Endothelial cell of umbilical vein (primary cell): ENCODE measurements around the gene GIT2. TPM values are rescaled to one million over a fixed set of nuclear protein-coding genes. Genes with fewer than 3 reads are reported as not detected.

Experiments
- BruUV-seq: library from RNA; stranded (reverse); fragments of 400-500 nt; replicated peaks from 2 replicates; lab custom pipeline; 2021; lab: Mats Ljungman, UMichigan
- CTCF ChIA-PET: fragments of 300-600, 350-600 bp; sonication (Branson Sonifier 250); formaldehyde crosslinking; loops from one replicate; lab custom pipeline; 2021; ENCODE audit warnings: antibody characterized with exemption, inconsistent platforms; lab: Charles Lee
- POLR2A ChIA-PET: fragments of 300-600, 350-600 bp; sonication (Branson Sonifier 250); formaldehyde crosslinking; loops from one replicate; lab custom pipeline; 2021; ENCODE audit warnings: antibody characterized with exemption, inconsistent platforms; lab: Charles Lee
- DNase-seq: peaks from one replicate; pipeline ENCODE4 v3.0.0-alpha.2; 2011; ENCODE audit warnings: low read depth, low spot score
- FAIRE-seq: peaks from 2 replicates; lab custom pipeline; 2011; peaks lifted over from hg19 to GRCh38; lab: Jason Lieb, UNC
- H2AFZ ChIP-seq: 2 replicates; pipeline ENCODE4 v1.6.0; 2012; ENCODE audit warnings: low read depth, low read length, control low read depth, inconsistent platforms
- H3K27ac ChIP-seq: 2 replicates; pipeline ENCODE4 v1.5.1; 2011; ENCODE audit warnings: low read depth, mild to moderate bottlenecking, control low read depth, low read length, moderate library complexity; ENCODE audit not compliant: insufficient read depth
- H3K27me3 ChIP-seq, 2 experiments: 2 replicates each; pipeline versions ENCODE4 v1.6.0 to v1.6.1; 2011; ENCODE audit warnings: low read length in 2 of 2, mixed read lengths in 1 of 2; ENCODE audit not compliant: control insufficient read depth in 2 of 2, insufficient read depth in 2 of 2
- H3K36me3 ChIP-seq, 2 experiments: 2 replicates in 1 of 2; 3 replicates in 1 of 2; pipeline ENCODE4 v1.5.1; 2011; ENCODE audit warnings: low read length in 2 of 2, mild to moderate bottlenecking in 1 of 2, moderate library complexity in 1 of 2; ENCODE audit not compliant: control insufficient read depth in 2 of 2, insufficient read depth in 2 of 2; ENCODE audit errors: extremely low read depth in 1 of 2
- H3K4me1 ChIP-seq: 3 replicates; pipeline ENCODE4 v1.5.1; 2011; ENCODE audit warnings: mild to moderate bottlenecking, low read length; ENCODE audit not compliant: control insufficient read depth, insufficient read depth; ENCODE audit errors: extremely low read depth
- H3K4me2 ChIP-seq: 2 replicates; pipeline ENCODE4 v1.6.1; 2011; ENCODE audit warnings: low read length, control low read depth, mixed read lengths; ENCODE audit not compliant: insufficient read depth
- H3K4me3 ChIP-seq, 3 experiments: fragments of 200-600 bp in 1 of 3; sonication (generic), shearing (Covaris generic) in 1 of 3; replicated peaks in 1 of 3; 2 replicates each; pipeline ENCODE4 v1.5.1; 2011 to 2016; ENCODE audit warnings: control low read depth in 3 of 3, low read length in 3 of 3, mild to moderate bottlenecking in 2 of 3, inconsistent platforms in 1 of 3, low read depth in 1 of 3, moderate library complexity in 1 of 3; ENCODE audit not compliant: insufficient read depth in 1 of 3
- H3K79me2 ChIP-seq: 2 replicates; pipeline ENCODE4 v1.6.0; 2012; ENCODE audit warnings: low read length, inconsistent platforms; ENCODE audit not compliant: control insufficient read depth, insufficient read depth
- H3K9ac ChIP-seq: replicated peaks from 2 replicates; pipeline ENCODE3; 2011; ENCODE audit warnings: low read length, control low read depth; ENCODE audit not compliant: insufficient read depth; ENCODE audit errors: extremely low read depth
- H3K9me1 ChIP-seq: replicated peaks from 3 replicates; pipeline ENCODE4 v1.6.0; 2011; ENCODE audit warnings: mild to moderate bottlenecking, low read length; ENCODE audit not compliant: control insufficient read depth, insufficient read depth; ENCODE audit errors: extremely low read depth
- H3K9me3 ChIP-seq: replicated peaks from 2 replicates; pipeline ENCODE4 v1.5.1; 2012; ENCODE audit warnings: low read length, inconsistent platforms; ENCODE audit not compliant: control insufficient read depth, insufficient read depth
- H4K20me1 ChIP-seq: replicated peaks from 2 replicates; pipeline ENCODE3; 2011; ENCODE audit warnings: mild to moderate bottlenecking, low read length; ENCODE audit not compliant: control insufficient read depth, insufficient read depth; ENCODE audit errors: extremely low read depth
- CTCF ChIP-seq, 2 donors: IDR thresholded peaks; 1 replicate in 1 of 2; 2 replicates in 1 of 2; pipeline ENCODE4 v1.5.1; 2011; ENCODE audit warnings: low read length in 2 of 2, mild to moderate bottlenecking in 2 of 2, moderate library complexity in 2 of 2, control low read depth in 1 of 2, inconsistent platforms in 1 of 2, low read depth in 1 of 2; ENCODE audit not compliant: insufficient read depth in 1 of 2; ENCODE audit errors: extremely low read depth in 1 of 2
- EZH2 ChIP-seq: IDR thresholded peaks from 2 replicates; pipeline ENCODE4 v1.6.1; 2012; ENCODE audit warnings: borderline replicate concordance, low read depth, mild to moderate bottlenecking, moderate library complexity, low read length, inconsistent platforms; ENCODE audit not compliant: severe bottlenecking
- FOS ChIP-seq: IDR thresholded peaks from 2 replicates; pipeline ENCODE4 v1.6.1; 2011; ENCODE audit warnings: mild to moderate bottlenecking, low read length, moderate library complexity, borderline replicate concordance; ENCODE audit not compliant: insufficient read depth
- GATA2 ChIP-seq: IDR thresholded peaks from 2 replicates; pipeline ENCODE4 v1.7.0; 2011; ENCODE audit warnings: low read depth, mild to moderate bottlenecking, moderate library complexity, mixed read lengths, low read length; ENCODE audit not compliant: insufficient read length, insufficient read depth
- JUN ChIP-seq: IDR thresholded peaks from 2 replicates; pipeline ENCODE4 v1.6.1; 2011; ENCODE audit warnings: borderline replicate concordance, low read depth; ENCODE audit not compliant: insufficient read length, insufficient read depth
- POLR2A ChIP-seq: IDR thresholded peaks from 2 replicates; pipeline ENCODE4 v1.6.1; 2012; ENCODE audit warnings: low read depth, mild to moderate bottlenecking, control low read depth, low read length
- POLR2AphosphoS5 ChIP-seq: IDR thresholded peaks from 2 replicates; pipeline ENCODE4 v1.6.1; 2012; ENCODE audit warnings: low read depth, mild to moderate bottlenecking, control low read depth, low read length, moderate library complexity; ENCODE audit not compliant: insufficient read depth
- dilution Hi-C: fragments of 300-500 bp; cut with MboI; formaldehyde crosslinking; loops from one replicate; pipeline ENCODE4 v1.15.0; 2019; ENCODE audit warnings: low sequenced_read_pairs; ENCODE audit not compliant: extremely low pct_ligation_motif_present
- intact Hi-C: fragments of 100-400 bp; cut with micrococcal nuclease; formaldehyde crosslinking; loops from one replicate; pipeline ENCODE4 v1.10.0; 2022
- polyA plus RNA-seq, 4 experiments: library from polyadenylated mRNA; depleted of rRNA in 3 of 4; stranded (reverse) in 3 of 4; unstranded in 1 of 4; fragments of >200 nt; gene quantifications; 2 replicates each; pipeline versions ENCODE4 v1.2.1 to v1.2.3, GENCODE V29; 2011 to 2012; ENCODE audit warnings: missing spikeins in 1 of 4
- total RNA-seq: library from RNA; stranded (reverse); gene quantifications from 2 replicates; pipeline ENCODE4 v1.2.3, GENCODE V29; 2021

Gene GIT2
- total and polyA plus RNA-seq, 2 donors (not counting 3 experiments of a cell fraction or from before 2014, with no cell fraction given) = 37.3 to 77.2 TPM

GRCh38 chr12:109910969-109911348 lies 85.2 kb downstream of the GIT2 start:
- intact Hi-C loops = loop anchor here (1.0 kb wide), 1 partner anchor 58 kb away; no protein-coding TSS in a partner anchor
- no peak overlapping the region for H3K9ac ChIP-seq
- FAIRE-seq (no peak), DNase-seq (no peak)
- H3K27me3 ChIP-seq = no peaks in the 10 kb centered on the region
- no peak overlapping the region for H3K27ac ChIP-seq
- no peaks in the 10 kb centered on the region for H4K20me1 ChIP-seq
- H3K9me3 ChIP-seq = no peaks in the 10 kb centered on the region
- BruUV-seq = no TSS peak
- peaks cover 21 to 30% of the 10 kb centered on the region in 2 experiments for H3K36me3 ChIP-seq
- ChIA-PET CTCF (interaction anchor here (1.1 to 2.7 kb wide), 7 partner anchors 10 to 85 kb away, joined by 3 to 20 read pairs (median 3); no protein-coding TSS in a partner anchor), POLR2A (no interaction called here)
- H2AFZ ChIP-seq = no peak overlapping the region
- TF ChIP-seq GATA2 = no peak
- TF ChIP-seq CTCF (IDR thresholded peaks at IDR 0.05; ENCODE audit: extremely low read depth in 1 of 2, insufficient read depth in 1 of 2, low read depth in 1 of 2, low read length in 2 of 2) = peak; percentile 44 to 56
- no peak for TF ChIP-seq JUN
- no peak for TF ChIP-seq FOS
- TF ChIP-seq POLR2AphosphoS5 = no peak
- TF ChIP-seq POLR2A = no peak
- no peak for TF ChIP-seq EZH2
- no peak overlapping the region for H3K4me2 ChIP-seq
- H3K9me1 ChIP-seq = no peaks in the 10 kb centered on the region
- H3K4me1 ChIP-seq = no peaks in the 10 kb centered on the region
- H3K4me3 ChIP-seq = no peak overlapping the region
- H3K79me2 ChIP-seq = no peaks in the 10 kb centered on the region
- dilution Hi-C loops = no loop called here
